Mesothelial cell of epicardium (in vitro differentiated cells): ENCODE data around the gene DNAJA4. TPM values are rescaled to one million over a fixed set of nuclear protein-coding genes. Genes with fewer than 3 reads are reported as not detected.

Experiments
- DNase-seq, 2 experiments: peaks; one replicate each; pipeline ENCODE4 v3.0.0; 2021; ENCODE audit warnings: low spot score in 2 of 2; ENCODE audit not compliant: unreplicated experiment in 2 of 2
- H3K27ac Mint-ChIP-seq: 2 replicates; pipeline ENCODE4 v1.8.0; 2021; ENCODE audit warnings: mixed read lengths
- H3K27me3 Mint-ChIP-seq: 2 replicates; pipeline ENCODE4 v1.8.0; 2021; ENCODE audit warnings: low read depth, mixed read lengths
- H3K36me3 Mint-ChIP-seq: 2 replicates; pipeline ENCODE4 v1.8.0; 2021; ENCODE audit warnings: mixed read lengths
- H3K4me1 Mint-ChIP-seq: 2 replicates; pipeline ENCODE4 v1.8.0; 2021; ENCODE audit warnings: mixed read lengths
- H3K4me3 Mint-ChIP-seq: 2 replicates; pipeline ENCODE4 v1.8.0; 2021; ENCODE audit warnings: mild to moderate bottlenecking, moderate library complexity, mixed read lengths
- H3K9me3 Mint-ChIP-seq: 2 replicates; pipeline ENCODE4 v1.8.0; 2021; ENCODE audit warnings: mixed read lengths
- total RNA-seq: library from RNA; stranded (reverse); gene quantifications from 3 replicates; pipeline ENCODE4 v1.2.1, GENCODE V29; 2021
- TF ChIP-seq, protein P1 (sequence below): fragments of 200-600 bp; sonication (generic); IDR thresholded peaks from one replicate; pipeline ENCODE4 v1.5.0; 2021; ENCODE audit warnings: antibody characterized with exemption; ENCODE audit not compliant: unreplicated experiment

Gene DNAJA4
- total RNA-seq, 1 donor from 2014 or later: 0.13 TPM

DNA sequence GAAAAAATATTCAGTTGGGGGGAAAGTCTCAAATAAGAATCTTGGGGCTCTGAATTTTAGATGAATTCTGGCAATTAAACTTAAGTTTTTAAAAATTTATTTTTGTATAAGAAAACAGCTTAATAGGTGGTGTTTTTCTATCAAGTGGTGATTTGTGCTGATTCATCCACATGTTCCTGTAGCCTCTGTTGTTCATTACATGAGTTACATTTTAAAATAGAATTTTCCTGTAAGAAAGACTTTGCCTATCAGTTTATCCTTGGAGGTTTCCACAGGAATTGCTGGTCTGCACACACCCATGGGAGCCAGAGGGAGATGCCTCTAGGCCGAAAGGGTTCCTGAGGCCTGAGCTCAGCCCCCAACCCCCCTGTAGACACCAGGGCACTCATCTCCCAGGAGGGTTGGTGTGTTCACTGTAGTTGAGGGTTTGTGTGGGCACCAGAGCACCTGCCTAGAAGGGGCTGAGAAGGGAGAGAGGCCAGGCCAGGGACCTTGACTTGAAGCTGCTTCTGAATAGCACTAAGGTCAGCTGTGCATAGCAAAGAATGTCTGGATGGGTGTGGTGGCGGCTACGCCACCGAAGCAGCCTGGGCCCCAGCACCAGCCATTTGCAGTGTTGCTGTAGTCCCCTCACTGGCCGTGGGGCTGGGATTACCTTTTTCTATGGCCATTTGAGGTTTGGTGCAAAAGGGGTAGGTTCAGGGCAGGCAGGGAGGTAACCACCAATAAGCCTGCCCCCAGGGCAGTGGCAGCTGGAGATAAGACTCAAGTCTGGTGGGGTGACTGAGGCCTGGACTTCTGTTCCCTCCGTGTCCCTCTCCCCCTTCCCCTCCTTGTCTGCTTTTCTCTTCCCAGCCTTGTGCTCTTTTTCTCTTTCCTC is 11.9 kb downstream of the DNAJA4 start:
- DNase-seq: no peak
- Mint-ChIP-seq H3K27ac (no peak overlapping the region), H3K4me1 (peaks cover 9% of the 10 kb centered on the region)

DNA sequence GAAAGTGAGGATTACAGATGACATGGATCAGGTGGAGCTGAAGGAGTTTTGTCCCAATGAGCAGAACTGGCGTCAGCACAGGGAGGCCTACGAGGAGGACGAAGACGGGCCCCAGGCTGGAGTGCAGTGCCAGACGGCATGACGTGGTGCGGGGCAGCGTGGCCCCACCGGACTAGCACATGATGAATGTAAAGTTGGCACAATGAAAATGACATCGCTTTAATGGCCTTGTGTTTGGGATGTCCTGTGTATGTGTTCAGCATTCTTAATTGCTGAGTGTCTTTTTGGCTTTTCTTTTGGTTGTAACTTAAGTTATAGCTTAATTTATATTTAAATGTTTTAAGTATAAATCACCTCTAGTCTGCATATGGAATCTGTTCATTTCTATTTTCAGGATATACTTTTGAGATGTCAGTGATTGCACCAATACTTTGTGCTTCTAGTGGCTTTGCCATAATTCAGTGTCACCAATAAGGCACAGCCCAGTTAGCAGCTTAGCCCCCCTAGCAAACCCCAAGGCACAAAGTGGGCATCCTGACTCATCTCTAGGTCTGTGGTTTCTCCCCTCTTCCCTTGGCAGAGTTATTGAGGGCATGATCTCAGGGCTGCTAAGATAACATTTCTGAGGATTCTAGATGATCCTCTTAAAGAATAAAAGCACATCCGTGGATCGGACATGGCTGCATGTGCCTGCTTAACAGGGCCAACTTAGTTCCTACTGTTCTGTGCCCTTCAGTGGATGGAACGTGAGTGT is 16.1 kb downstream of the DNAJA4 start:
- DNase-seq: no peak
- H3K27ac Mint-ChIP-seq: no peak overlapping the region
- no peaks in the 10 kb centered on the region for H3K9me3 Mint-ChIP-seq
- no peaks in the 10 kb centered on the region for H3K4me1 Mint-ChIP-seq
- TF ChIP-seq, protein P1, sequence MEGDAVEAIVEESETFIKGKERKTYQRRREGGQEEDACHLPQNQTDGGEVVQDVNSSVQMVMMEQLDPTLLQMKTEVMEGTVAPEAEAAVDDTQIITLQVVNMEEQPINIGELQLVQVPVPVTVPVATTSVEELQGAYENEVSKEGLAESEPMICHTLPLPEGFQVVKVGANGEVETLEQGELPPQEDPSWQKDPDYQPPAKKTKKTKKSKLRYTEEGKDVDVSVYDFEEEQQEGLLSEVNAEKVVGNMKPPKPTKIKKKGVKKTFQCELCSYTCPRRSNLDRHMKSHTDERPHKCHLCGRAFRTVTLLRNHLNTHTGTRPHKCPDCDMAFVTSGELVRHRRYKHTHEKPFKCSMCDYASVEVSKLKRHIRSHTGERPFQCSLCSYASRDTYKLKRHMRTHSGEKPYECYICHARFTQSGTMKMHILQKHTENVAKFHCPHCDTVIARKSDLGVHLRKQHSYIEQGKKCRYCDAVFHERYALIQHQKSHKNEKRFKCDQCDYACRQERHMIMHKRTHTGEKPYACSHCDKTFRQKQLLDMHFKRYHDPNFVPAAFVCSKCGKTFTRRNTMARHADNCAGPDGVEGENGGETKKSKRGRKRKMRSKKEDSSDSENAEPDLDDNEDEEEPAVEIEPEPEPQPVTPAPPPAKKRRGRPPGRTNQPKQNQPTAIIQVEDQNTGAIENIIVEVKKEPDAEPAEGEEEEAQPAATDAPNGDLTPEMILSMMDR: no peak
- H3K4me3 Mint-ChIP-seq: no peak overlapping the region
- peaks cover 9% of the 10 kb centered on the region for H3K36me3 Mint-ChIP-seq
- no peaks in the 10 kb centered on the region for H3K27me3 Mint-ChIP-seq

More for the DNA sequence above, 11.9 kb downstream of the DNAJA4 start:
- TF ChIP-seq, protein P1: no peak
- Mint-ChIP-seq H3K36me3 (peaks cover 3% of the 10 kb centered on the region), H3K9me3 (no peaks in the 10 kb centered on the region), H3K4me3 (no peak overlapping the region), H3K27me3 (no peaks in the 10 kb centered on the region)

DNA sequence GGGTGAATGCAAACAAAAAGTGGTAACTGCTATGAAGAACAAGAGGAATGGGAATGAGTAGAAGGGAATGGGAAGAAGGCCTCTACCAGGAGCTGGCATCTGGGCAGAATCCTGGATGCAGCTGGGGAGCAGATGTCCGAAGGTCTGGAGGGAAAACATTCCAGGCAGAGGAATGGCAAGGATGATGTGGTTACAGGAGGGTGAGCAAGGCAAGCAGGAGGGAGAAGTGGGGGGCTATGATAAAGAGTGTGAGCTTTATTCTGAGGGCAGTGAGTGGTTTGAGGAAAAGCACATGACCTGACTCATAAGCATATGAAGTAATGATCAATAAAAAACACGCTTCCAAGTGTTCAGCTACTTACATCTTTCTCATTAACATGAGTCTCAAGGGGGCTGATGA is 18.0 kb downstream of the DNAJA4 start:
- H3K4me3 Mint-ChIP-seq: no peak overlapping the region
- H3K27me3 Mint-ChIP-seq: no peaks in the 10 kb centered on the region
- peaks cover 17% of the 10 kb centered on the region for H3K36me3 Mint-ChIP-seq
- H3K27ac Mint-ChIP-seq: no peak overlapping the region
- TF ChIP-seq, protein P1: no peak
- H3K9me3 Mint-ChIP-seq: no peaks in the 10 kb centered on the region
- no peaks in the 10 kb centered on the region for H3K4me1 Mint-ChIP-seq
- no peak for DNase-seq

DNA sequence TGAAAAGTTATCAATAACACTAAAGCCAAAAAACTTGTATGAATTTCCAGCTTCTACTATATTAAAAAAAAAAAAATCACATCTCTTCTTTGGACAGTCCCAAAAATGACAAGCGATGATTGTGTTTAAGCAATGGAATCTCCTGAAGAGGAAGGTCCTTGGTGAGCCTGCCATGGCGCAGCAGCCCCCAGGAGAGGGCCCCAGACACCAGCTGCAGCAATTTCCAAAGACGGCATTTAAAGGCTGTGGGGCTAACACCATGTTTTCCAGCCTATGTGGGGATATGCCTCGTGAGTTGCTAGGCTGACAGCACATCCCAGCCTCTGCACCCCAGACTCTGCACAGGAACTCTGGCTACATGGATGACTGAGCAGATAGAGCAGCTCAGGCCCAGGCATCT is 20.4 kb downstream of the DNAJA4 start:
- Mint-ChIP-seq H3K4me3 (no peak overlapping the region), H3K4me1 (no peaks in the 10 kb centered on the region), H3K27ac (no peak overlapping the region), H3K36me3 (peaks cover 23% of the 10 kb centered on the region), H3K27me3 (no peaks in the 10 kb centered on the region), H3K9me3 (no peaks in the 10 kb centered on the region)
- no peak for DNase-seq
- TF ChIP-seq, protein P1: no peak

DNA sequence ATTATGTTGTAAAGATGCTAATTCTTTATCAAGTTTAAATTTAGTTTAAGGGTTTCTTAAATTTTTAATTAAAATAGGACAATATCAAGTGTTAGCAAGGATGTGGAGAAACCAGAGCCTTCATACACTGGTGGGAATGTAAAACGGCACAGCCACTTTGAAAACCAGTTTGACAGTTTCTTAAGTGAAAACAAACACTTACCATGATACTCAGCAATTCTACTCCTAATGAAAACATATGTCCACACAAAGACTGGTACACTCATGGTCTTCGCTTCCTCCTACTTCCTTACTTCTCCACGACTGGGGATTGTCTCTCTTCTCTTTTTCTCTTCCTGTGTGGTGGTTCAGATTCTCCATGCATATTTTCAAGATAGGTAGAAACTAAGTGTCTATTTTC is 25.9 kb downstream of the DNAJA4 start:
- no peak for DNase-seq
- Mint-ChIP-seq H3K36me3 (peaks cover 24% of the 10 kb centered on the region), H3K9me3 (no peaks in the 10 kb centered on the region), H3K27ac (no peak overlapping the region), H3K4me1 (no peaks in the 10 kb centered on the region), H3K27me3 (no peaks in the 10 kb centered on the region), H3K4me3 (no peak overlapping the region)
- TF ChIP-seq, protein P1: no peak
